WI38 (cell line): ENCODE results near the gene STX10.
"Not testable (repeated sequence)": the region's sequence is repeated elsewhere in the genome, so short reads cannot be mapped to it uniquely, and the experiment has no call there.

Experiments used
- H3K4me3 ChIP-seq: 2 replicates; pipeline ENCODE4 v1.5.1; 2011; ENCODE audit warnings: low read depth, mild to moderate bottlenecking, control low read depth, low read length
- TF ChIP-seq, protein P1 (sequence below): IDR thresholded peaks from 2 replicates; pipeline ENCODE4 v1.5.1; 2012; ENCODE audit warnings: low read depth, mild to moderate bottlenecking, control low read depth, low read length

Gene STX10

DNA sequence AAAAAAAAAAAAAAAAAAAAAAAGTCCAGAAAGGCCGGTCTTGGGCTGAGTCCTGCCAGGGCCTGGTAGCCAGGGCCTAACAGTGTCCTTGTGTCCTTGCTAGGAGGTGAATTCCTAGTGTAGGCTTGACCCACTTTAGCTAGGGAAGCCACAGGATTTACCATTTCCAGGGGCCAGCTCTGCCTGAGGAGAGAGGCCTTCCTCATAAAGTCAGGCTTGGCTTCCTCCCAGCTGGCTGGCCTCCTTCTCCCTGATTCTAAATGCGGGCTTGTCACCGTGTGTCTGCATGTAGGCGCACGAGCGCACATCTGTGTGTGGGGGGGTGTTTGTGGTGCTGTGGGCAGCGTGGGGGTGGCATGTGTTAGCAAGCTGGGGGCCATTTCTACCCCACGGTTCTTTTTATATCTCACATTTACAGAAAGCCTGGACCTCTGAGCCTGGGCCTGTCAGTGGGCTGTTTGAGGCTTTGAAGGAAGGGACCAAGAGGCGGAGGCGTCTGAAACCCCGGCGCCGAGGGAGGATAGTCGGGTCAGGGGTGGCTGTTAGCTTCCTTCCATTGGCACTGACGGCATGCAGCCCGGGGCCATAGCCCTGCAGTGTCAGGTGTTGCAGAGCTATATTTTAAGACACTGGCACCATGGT, 31.7 kb upstream of the STX10 start:
- H3K4me3 ChIP-seq = no peak overlapping the region

DNA sequence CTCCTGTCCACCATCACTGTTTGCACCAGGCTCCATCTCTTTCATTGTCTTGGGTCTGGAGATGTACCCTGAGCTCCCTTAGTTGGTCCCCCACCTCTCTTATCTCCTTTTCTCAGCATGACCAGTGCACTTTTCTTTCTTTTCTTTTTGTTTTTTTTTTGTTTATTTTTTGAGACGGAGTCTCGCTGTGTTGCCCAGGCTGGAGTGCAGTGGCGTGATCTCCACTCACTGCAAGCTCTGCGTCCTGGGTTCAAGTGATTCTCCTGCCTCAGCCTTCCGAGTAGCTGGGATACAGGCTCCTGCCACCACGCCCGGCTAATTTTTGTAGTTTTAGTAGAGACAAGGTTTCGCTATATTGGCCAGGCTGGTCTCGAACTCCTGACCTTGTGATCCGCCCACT, 28.1 kb upstream of the STX10 start:
- H3K4me3 ChIP-seq = not testable (repeated sequence)

More for the DNA sequence above, 31.7 kb upstream of the STX10 start:
- TF ChIP-seq, protein P1, sequence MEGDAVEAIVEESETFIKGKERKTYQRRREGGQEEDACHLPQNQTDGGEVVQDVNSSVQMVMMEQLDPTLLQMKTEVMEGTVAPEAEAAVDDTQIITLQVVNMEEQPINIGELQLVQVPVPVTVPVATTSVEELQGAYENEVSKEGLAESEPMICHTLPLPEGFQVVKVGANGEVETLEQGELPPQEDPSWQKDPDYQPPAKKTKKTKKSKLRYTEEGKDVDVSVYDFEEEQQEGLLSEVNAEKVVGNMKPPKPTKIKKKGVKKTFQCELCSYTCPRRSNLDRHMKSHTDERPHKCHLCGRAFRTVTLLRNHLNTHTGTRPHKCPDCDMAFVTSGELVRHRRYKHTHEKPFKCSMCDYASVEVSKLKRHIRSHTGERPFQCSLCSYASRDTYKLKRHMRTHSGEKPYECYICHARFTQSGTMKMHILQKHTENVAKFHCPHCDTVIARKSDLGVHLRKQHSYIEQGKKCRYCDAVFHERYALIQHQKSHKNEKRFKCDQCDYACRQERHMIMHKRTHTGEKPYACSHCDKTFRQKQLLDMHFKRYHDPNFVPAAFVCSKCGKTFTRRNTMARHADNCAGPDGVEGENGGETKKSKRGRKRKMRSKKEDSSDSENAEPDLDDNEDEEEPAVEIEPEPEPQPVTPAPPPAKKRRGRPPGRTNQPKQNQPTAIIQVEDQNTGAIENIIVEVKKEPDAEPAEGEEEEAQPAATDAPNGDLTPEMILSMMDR = no peak

DNA sequence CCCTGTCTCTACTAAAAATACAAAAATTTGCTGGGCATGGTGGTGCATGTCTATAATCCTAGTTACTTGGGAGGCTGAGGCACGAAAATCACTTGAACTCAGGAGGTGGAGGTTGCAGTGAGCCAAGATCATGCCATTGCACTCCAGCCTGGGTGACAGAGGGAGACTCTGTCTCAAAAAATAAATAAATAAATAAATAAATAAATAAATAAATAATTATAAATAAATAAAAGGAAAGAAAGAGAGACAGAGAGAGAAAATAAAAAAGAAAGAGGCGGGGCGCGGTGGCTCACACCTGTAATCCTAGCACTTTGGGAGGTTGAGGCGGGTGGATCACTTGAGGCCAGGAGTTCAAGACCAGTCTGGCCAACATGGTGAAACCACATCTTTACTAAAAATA, 27.4 kb upstream of the STX10 start:
- H3K4me3 ChIP-seq = not testable (repeated sequence)

DNA sequence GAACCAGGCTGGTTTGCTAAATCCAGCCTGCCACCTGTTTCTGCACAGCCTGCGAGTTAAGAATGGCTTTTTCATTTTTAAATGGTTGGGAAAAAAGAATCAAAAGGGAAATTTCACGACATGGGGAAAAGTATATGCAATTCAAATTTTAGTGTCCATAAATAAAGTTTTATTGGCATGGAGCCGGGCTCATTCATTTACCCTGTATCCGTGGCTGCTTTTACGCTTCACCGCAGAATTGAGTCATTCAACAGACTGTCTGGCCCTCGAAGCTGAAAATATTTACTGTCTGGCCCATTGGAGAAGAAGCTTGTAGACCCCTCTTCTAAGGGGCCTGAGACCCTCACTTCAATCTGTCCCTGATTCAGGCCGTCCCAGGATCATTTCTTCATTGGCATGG, 26.2 kb upstream of the STX10 start:
- no peak overlapping the region for H3K4me3 ChIP-seq
- TF ChIP-seq, protein P1 = no peak

DNA sequence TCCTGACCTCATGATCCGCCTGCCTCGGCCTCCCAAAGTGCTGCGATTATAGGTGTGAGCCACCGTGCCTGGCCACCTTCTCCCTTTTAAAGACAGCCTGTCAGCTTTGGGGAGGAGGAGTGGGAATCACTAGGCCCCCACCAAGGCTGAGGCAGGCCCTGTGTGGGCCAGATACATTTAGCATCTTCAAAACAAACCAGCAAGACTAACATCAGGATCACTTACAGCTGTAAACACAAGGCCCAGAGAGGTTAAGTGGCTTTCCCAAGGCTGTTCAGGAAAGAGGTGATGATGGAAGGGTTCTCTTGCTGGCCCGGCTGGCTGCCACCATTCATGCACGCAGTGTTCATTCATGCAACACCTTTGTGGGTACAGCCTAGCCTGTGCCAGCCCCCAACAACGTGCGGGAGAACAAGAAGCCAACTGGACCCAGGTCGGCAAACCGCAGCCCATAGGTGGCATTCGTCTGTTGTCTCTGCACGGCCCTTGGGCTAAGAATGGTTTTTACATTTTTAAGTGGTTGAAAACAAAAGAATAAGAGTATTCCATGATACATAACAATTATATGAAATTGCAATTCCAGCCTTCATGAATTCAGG, 23.1 kb upstream of the STX10 start:
- TF ChIP-seq, protein P1 = no peak
- no peak overlapping the region for H3K4me3 ChIP-seq

DNA sequence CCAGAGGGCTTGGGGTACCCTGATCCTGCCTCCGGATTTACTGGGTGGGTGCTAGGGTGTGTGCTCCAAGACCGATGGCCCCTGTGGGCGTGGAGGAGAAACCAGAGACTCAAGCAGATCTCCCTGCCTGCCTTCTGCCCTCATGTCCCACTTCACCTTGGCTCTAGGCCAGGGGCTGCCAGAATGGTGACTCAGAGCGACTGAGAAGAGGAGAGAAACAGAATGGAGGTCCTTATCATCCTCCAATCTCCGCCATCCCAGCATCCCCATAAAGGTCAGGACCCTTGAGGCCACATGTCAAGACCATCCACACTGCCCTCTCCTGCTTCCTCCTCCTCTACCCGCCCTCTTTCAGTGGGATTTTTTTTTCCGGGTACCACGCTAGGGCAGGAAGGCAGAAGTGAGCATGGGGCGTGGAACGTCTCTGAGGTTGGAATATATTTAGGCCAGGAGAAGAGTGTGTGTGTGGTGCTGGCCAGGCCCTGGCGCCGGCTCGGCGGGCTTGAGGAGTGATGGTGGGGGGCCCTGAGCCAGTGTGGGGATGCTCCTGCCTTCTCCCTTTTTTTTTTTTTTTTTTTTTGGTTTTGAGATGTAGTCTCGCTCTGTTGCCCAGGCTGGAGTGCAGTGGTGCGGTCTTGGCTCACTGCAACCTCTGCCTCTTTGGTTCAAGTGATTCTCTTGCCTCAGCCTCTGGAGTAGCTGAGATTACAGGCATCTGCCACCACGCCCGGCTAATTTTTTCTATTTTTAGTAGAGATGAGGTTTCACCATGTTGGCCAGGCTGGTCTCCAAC, 22.4 kb upstream of the STX10 start:
- TF ChIP-seq, protein P1 = no peak
- H3K4me3 ChIP-seq = no peak overlapping the region

DNA sequence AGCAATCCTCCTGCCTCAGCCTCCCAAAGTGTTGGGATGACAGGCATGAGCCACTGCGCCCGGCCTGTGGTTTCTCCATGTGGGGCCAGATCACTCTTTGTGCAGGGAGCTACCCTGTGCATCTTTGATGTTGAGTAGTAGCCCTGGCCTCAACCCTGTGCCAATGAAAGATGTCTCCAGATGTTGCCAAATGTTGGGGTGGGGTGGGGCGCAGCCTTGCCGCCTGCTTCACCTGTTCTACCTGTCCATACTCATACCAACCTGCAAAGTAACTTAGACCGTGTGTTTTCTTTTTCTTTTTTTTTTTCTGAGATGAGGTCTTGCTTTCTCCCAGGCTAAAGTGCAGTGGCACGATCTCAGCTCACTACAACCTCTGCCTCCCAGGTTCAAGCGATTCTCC, 21.0 kb upstream of the STX10 start:
- TF ChIP-seq, protein P1 = no peak
- H3K4me3 ChIP-seq = no peak overlapping the region

DNA sequence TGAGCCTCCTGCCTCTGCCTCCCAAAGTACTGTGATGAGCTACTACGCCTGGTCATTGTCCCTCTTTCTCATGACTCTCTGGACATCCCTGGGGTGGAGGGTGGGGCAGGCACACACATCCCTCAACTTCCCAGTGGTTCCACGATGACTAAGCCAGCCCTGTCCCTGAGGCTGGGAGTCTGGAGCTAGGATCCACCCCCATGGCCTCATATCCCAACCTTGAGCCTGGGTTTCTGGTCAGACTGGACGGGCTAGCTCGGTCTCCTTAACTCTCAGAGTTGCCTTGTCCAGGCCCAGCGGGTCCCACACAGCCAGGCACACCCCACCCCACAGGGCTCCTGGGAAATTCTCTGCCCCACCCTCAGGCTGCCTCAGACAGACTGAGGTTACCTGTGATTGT, 19.6 kb upstream of the STX10 start:
- no peak overlapping the region for H3K4me3 ChIP-seq
- TF ChIP-seq, protein P1 = no peak

DNA sequence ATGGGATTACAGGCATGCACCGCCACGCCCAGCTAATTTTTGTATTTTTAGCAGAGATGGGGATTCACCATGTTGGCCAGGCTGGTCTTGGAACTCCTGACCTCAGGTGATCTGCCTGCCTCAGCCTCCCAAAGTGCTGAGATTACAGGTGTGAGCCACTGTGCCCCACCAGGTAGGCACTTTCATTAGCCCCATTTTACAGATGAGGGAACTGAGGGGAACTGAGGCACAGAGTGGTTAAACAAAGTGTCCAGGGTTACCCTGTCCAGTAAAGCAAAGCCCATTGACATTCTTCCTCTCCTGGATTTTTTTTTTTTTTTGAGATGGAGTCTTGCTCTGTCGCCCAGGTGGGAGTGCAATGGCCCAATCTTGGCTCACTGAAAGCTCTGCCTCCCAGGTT, 16.0 kb upstream of the STX10 start:
- not testable (repeated sequence) for H3K4me3 ChIP-seq
